Choroid plexus epithelial cell (primary cell): ENCODE measurements around the gene DLD.

Experiments used
- DNase-seq: peaks from one replicate; pipeline ENCODE4 v3.0.0-alpha.2; 2010; ENCODE audit warnings: low read depth
- H3K4me3 ChIP-seq: 2 replicates; pipeline ENCODE4 v1.5.1; 2011; ENCODE audit warnings: low read depth, mild to moderate bottlenecking, control low read depth, low read length, moderate library complexity
- TF ChIP-seq, protein P1 (sequence below): conservative IDR thresholded peaks from 2 replicates; pipeline ENCODE4 v1.5.1; 2011; ENCODE audit warnings: low read depth, mild to moderate bottlenecking, control low read depth, inconsistent platforms, low read length, moderate library complexity

DLD gene

DNA sequence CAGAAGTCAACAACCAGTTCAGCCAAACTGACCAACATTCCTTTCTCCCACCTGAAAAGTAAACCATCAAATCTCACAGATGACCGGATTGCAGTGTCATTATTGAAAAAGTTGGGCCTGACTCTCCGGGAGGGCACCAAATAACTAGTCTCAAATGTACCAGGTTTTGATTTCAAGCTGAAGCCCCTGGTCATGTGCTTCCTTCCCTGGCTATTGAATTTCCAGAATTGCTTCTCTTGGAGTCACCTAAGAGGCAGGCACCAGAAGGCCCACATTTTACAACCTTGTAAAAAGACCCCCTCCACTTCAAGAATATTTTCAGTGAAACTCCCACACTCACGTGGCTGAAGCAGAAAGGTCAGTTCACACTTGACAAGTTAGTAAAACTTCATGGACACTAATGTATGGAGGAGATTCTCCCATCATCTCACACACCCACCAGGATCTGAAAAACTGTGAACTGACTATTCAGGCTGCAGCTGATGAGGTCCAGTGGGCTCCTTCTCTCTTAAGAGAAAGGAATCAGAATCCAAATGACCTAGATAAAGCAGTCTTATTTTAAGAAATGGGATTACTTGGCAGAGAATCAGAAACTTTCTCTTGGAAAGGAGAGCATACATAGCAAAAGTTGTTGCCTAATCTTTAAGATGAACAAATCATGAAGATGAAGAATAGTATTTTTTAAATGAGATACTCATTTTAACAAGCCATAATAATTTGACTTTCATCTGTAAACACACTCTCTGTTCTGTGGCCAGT, 53.6 kb downstream of the DLD start:
- TF ChIP-seq, protein P1, sequence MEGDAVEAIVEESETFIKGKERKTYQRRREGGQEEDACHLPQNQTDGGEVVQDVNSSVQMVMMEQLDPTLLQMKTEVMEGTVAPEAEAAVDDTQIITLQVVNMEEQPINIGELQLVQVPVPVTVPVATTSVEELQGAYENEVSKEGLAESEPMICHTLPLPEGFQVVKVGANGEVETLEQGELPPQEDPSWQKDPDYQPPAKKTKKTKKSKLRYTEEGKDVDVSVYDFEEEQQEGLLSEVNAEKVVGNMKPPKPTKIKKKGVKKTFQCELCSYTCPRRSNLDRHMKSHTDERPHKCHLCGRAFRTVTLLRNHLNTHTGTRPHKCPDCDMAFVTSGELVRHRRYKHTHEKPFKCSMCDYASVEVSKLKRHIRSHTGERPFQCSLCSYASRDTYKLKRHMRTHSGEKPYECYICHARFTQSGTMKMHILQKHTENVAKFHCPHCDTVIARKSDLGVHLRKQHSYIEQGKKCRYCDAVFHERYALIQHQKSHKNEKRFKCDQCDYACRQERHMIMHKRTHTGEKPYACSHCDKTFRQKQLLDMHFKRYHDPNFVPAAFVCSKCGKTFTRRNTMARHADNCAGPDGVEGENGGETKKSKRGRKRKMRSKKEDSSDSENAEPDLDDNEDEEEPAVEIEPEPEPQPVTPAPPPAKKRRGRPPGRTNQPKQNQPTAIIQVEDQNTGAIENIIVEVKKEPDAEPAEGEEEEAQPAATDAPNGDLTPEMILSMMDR: no peak
- DNase-seq: no peak
- no peak overlapping the region for H3K4me3 ChIP-seq

DNA sequence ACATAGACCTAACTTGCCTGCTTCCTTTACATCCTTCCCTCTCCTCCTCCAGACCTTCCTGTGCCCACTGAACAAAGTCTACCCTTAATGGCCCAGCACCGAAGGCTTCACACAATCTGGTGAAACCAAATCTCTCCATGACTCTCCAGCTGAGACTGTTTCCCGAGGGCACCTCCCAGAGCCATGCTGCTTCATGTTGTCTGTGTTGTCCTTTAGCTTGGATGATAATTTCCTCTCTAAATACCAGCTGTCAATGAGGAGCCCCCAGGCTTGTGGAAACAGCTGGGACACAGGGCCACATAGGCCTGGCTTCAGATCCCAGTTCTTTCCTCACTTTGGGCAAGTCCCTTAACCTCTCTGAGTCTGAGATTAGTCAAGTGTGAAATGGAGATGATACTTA, 54.3 kb downstream of the DLD start:
- TF ChIP-seq, protein P1: no peak
- DNase-seq: no peak
- H3K4me3 ChIP-seq: no peak overlapping the region

DNA sequence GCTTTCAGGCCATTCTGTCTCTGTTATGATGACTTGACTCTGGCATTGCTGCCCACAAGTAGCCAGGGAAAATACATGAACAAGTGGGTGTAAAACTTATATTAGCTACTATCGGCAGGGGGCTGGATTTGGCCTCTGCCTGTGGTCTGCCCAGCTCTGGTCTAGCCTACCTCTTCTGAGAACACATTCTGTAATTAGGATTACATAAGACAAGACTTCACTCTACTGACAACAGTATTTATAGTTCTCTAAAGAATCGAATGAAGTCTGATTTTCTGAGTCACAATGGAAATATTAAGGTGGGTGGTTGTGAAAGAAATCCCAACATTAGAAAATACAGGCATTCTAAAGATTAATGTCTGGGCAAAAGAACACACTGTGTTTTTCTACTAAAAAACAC, 55.5 kb downstream of the DLD start:
- DNase-seq: peak; percentile 74
- TF ChIP-seq, protein P1: peak; percentile 18
- H3K4me3 ChIP-seq: no peak overlapping the region

DNA sequence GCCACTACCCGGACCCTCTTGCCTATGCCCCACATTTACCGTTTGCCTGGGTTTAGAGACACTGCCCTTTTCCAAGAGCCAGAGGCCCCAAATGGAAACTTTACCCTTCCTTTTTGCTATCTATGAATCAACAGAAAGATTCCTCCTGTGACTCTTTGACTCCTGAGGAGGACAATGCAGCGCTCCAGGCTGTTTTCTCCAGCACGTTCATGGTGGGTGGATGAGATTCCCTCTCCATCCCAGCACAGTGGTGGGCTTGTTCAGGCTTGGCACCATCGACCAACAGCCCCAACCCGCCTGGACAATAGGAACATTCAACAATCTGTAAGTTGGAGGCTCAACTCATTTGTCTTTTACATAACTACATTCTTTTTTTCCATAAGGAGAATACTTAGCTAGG, 55.9 kb downstream of the DLD start:
- H3K4me3 ChIP-seq: no peak overlapping the region
- DNase-seq: no peak
- TF ChIP-seq, protein P1: no peak

DNA sequence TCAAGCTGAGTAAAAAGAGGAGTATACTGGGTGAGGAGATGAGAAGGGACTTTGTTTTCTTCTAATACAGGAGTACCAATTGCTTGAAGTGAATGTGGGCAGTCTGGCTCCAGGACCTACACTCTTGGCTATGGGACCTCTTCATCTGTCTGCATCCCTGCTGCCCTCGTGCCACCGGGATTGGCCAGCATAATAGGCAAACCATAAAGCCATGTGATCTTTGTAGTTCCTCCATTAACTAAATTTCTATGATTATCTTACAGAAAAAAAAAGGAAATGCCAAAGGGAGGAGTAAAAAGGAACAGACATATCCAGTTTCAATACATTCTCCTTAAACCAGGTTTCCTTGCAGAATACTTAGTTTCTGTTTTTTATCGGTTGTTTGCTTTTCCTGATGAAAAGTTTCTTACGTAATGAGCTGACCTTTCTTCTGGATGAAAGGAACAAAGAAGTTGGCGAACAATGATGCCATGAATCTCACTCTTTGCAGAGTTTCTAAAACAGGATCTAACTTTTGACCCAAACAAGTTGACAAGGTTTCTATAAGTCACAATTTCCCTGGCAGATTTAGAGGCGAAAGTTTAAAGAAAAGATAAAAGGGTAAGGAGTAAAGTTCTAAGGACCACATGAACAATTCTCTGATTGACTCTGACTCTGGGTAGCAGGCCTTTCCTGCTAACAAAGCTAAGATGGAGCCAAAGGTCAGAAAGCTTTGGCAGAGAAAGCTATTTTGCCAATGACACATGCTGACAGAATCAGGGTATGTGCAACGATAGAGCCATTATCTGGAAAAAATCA, 57.9 kb downstream of the DLD start:
- TF ChIP-seq, protein P1: no peak
- DNase-seq: peak; percentile 87
- H3K4me3 ChIP-seq: no peak overlapping the region

DNA sequence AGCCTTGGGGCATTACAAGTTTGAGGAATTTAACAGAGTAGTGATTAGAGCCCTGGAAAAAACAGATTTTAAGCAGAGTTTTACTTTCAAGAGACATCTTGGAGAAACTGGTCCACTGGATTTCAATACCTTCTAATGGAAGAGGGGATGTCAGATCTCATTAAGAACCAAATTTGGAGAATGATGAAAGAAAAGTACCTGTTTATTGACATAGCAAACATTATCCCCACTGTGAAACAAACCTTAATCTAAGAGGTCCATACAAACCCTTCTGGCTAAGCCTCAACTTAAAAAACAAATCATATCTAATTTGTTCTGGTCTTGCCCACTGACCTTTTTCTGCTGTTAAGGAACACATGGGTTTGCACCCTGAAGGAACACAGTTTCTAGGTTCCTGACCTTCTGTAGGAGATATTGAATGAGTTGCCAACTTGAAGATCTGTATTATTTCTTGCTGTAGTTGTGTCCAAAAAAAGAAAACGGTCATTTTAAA, 58.5 kb downstream of the DLD start:
- DNase-seq: no peak
- TF ChIP-seq, protein P1: no peak
- no peak overlapping the region for H3K4me3 ChIP-seq
